Measurements from ENCODE around the gene SLC25A24. TPM values are rescaled to one million over a fixed set of nuclear protein-coding genes. Genes with fewer than 3 reads are reported as not detected.

SLC25A24 gene
- total RNA-seq, 1 experiment from 2014 or later: 23.6 TPM

DNA sequence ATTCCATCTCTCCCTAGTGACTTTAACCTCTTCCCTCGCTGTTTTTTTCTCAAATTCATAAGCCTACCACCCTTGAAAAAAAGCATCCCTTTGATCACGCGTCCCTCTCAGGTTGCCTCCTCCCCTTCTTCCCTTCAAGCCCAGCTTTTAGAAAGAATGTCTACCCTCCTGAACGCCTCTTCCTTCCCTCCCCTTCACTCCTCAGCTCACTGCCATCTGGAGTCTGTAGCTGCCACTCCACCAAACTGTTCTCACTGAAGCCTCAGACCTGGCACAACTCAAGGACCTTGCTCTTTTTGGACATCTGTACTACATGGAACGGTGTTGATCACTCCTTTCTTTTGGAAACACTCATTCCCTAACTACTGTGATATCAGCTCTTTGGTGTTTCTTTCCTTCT is 80.6 kb downstream of the SLC25A24 start:
- no peak overlapping the region for H3K9ac ChIP-seq (ENCODE audit: low read length)
- intact Hi-C loops (cut with micrococcal nuclease): no loop called here
- ATAC-seq (no peak), DNase-seq (ENCODE audit: low read depth, low spot score) (no peak)
- RAD21 ChIA-PET (ENCODE audit: low non-redundant PET in 1 of 2, low total read pairs in 2 of 2, uncharacterized antibody in 2 of 2, unreplicated experiment in 2 of 2): no interaction called here
- H3K79me2 ChIP-seq (ENCODE audit: insufficient read depth, low read length): no peaks in the 10 kb centered on the region
- no peak overlapping the region for H3K4me3 ChIP-seq (replicated peaks in 1 of 2; ENCODE audit: low read depth in 1 of 2, low read length in 2 of 2)
- peaks cover 16% of the 10 kb centered on the region for H3K27me3 ChIP-seq (ENCODE audit: insufficient read depth, low read length)
- 0 out of 4 replicates have a peak, but pooled peaks cover 0 to 4% of the 10 kb centered on the region in 2 experiments for H3K4me1 ChIP-seq (ENCODE audit: control insufficient read depth in 1 of 2, insufficient read depth in 2 of 2, low read length in 2 of 2)
- no peaks in the 10 kb centered on the region for H3K9me3 ChIP-seq (ENCODE audit: control insufficient read depth in 1 of 2, insufficient read depth in 1 of 2, low read depth in 1 of 2, low read length in 2 of 2)
- H2AFZ ChIP-seq (ENCODE audit: low read depth, low read length, poor library complexity, severe bottlenecking): no peak overlapping the region
- H4K20me1 ChIP-seq (ENCODE audit: insufficient read depth): no peaks in the 10 kb centered on the region
- BruUV-seq (replicated peaks): no TSS peak
- H3K9me2 ChIP-seq (ENCODE audit: insufficient read depth): no peaks in the 10 kb centered on the region
- H3K27ac ChIP-seq (ENCODE audit: low read depth, low read length): no peak overlapping the region
- CTCF ChIA-PET: interaction anchor here (1.9 kb wide), 1 partner anchor 337 kb away, joined by 5 read pairs; no protein-coding TSS in a partner anchor
- no peaks in the 10 kb centered on the region for H3K36me3 ChIP-seq (ENCODE audit: control insufficient read depth in 1 of 2, insufficient read depth in 2 of 2, low read length in 2 of 2)
- POLR2A ChIA-PET: no interaction called here
- TF ChIP-seq POLR2AphosphoS5 (IDR thresholded peaks at IDR 0.05; ENCODE audit: low read depth, low read length) (no peak), TCF7L2 (IDR thresholded peaks at IDR 0.05; ENCODE audit: borderline replicate concordance, extremely low read depth, insufficient read depth, insufficient read length) (no peak), ELF1 (IDR thresholded peaks at IDR 0.05; ENCODE audit: borderline replicate concordance, low read depth) (no peak), ZNF274 (IDR thresholded peaks at IDR 0.05; ENCODE audit: low read depth, low read length) (no peak), POLR2A (IDR thresholded peaks at IDR 0.05; ENCODE audit: borderline replicate concordance, extremely low read depth, insufficient read depth, insufficient read length) (no peak), RAD21 (IDR thresholded peaks at IDR 0.05; ENCODE audit: low read depth) (no peak), CBX3 (IDR thresholded peaks at IDR 0.05; ENCODE audit: low read depth) (no peak), ZFX (IDR thresholded peaks at IDR 0.05) (no peak), FOSL1 (IDR thresholded peaks at IDR 0.05; ENCODE audit: low read depth) (no peak), EZH2phosphoT487 (IDR thresholded peaks at IDR 0.05; ENCODE audit: borderline replicate concordance) (no peak), SIN3A (IDR thresholded peaks at IDR 0.05; ENCODE audit: low read depth) (no peak), JUND (IDR thresholded peaks at IDR 0.05) (no peak), EGR1 (IDR thresholded peaks at IDR 0.05; ENCODE audit: low read depth) (no peak), SP1 (IDR thresholded peaks at IDR 0.05; ENCODE audit: low read depth) (no peak), SRF (IDR thresholded peaks at IDR 0.05; ENCODE audit: low read depth) (no peak)
- TF ChIP-seq, protein P1, sequence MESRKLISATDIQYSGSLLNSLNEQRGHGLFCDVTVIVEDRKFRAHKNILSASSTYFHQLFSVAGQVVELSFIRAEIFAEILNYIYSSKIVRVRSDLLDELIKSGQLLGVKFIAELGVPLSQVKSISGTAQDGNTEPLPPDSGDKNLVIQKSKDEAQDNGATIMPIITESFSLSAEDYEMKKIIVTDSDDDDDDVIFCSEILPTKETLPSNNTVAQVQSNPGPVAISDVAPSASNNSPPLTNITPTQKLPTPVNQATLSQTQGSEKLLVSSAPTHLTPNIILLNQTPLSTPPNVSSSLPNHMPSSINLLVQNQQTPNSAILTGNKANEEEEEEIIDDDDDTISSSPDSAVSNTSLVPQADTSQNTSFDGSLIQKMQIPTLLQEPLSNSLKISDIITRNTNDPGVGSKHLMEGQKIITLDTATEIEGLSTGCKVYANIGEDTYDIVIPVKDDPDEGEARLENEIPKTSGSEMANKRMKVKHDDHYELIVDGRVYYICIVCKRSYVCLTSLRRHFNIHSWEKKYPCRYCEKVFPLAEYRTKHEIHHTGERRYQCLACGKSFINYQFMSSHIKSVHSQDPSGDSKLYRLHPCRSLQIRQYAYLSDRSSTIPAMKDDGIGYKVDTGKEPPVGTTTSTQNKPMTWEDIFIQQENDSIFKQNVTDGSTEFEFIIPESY (IDR thresholded peaks at IDR 0.05; ENCODE audit: extremely low read depth, insufficient replicate concordance, low read length): no peak
- TF ChIP-seq, protein P2, sequence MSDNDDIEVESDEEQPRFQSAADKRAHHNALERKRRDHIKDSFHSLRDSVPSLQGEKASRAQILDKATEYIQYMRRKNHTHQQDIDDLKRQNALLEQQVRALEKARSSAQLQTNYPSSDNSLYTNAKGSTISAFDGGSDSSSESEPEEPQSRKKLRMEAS (IDR thresholded peaks at IDR 0.05): no peak
- TF ChIP-seq, protein P3, sequence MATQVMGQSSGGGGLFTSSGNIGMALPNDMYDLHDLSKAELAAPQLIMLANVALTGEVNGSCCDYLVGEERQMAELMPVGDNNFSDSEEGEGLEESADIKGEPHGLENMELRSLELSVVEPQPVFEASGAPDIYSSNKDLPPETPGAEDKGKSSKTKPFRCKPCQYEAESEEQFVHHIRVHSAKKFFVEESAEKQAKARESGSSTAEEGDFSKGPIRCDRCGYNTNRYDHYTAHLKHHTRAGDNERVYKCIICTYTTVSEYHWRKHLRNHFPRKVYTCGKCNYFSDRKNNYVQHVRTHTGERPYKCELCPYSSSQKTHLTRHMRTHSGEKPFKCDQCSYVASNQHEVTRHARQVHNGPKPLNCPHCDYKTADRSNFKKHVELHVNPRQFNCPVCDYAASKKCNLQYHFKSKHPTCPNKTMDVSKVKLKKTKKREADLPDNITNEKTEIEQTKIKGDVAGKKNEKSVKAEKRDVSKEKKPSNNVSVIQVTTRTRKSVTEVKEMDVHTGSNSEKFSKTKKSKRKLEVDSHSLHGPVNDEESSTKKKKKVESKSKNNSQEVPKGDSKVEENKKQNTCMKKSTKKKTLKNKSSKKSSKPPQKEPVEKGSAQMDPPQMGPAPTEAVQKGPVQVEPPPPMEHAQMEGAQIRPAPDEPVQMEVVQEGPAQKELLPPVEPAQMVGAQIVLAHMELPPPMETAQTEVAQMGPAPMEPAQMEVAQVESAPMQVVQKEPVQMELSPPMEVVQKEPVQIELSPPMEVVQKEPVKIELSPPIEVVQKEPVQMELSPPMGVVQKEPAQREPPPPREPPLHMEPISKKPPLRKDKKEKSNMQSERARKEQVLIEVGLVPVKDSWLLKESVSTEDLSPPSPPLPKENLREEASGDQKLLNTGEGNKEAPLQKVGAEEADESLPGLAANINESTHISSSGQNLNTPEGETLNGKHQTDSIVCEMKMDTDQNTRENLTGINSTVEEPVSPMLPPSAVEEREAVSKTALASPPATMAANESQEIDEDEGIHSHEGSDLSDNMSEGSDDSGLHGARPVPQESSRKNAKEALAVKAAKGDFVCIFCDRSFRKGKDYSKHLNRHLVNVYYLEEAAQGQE (IDR thresholded peaks at IDR 0.05; ENCODE audit: low read depth): no peak
- H3K4me2 ChIP-seq (ENCODE audit: low read length): no peak overlapping the region
